ENCODE results near the gene FOXO3. TPM values are rescaled to one million over a fixed set of nuclear protein-coding genes. Genes with fewer than 3 reads are reported as not detected.
"Not testable (repeated sequence)": the region's sequence is repeated elsewhere in the genome, so short reads cannot be mapped to it uniquely, and the experiment has no call there.

FOXO3 gene
- total RNA-seq, 2 experiments from 2014 or later: 19.1 to 19.3 TPM

DNA sequence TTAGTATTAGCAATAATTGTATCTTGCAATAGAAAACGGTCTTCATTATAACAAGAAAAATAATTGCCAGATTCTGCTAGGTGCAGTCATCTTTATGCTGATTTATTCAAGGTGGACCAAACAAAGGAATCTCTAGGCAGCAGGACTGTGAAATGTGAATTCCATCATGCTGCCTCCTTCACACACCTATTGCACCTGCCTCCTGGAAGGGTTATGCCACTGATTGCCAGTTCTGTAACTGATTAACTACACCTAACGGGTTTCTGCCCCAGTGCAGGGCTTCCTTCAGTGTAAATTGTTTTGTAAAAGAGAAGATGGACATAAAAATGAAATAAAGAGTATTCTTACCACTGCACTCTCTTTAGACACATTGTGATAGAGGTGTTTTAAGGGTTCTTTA, 96.1 kb downstream of the FOXO3 start:
- Mint-ChIP-seq H3K9me3 (no peaks in the 10 kb centered on the region), H3K27ac (no peak overlapping the region), H3K4me1 (peaks cover 13% of the 10 kb centered on the region), H3K4me3 (no peak overlapping the region), H3K36me3 (ENCODE audit: low read depth) (no peaks in the 10 kb centered on the region), H3K27me3 (no peaks in the 10 kb centered on the region)
- DNase-seq: no peak
- ChIA-PET CTCF (no interaction called here), POLR2A (no interaction called here)

- ChIA-PET POLR2A (no interaction called here), CTCF (no interaction called here)
- Mint-ChIP-seq H3K4me1 (peaks cover 16% of the 10 kb centered on the region), H3K27ac (no peak overlapping the region), H3K36me3 (ENCODE audit: low read depth) (no peaks in the 10 kb centered on the region), H3K27me3 (no peaks in the 10 kb centered on the region), H3K4me3 (no peak overlapping the region), H3K9me3 (no peaks in the 10 kb centered on the region)
- DNase-seq: no peak
These were observed 97.5 kb downstream of the FOXO3 start for GRCh38 chr6:108658174-108658573.

GRCh38 chr6:108658785-108659184, 98.1 kb downstream of the FOXO3 start:
- H3K27me3 Mint-ChIP-seq; CTCF ChIA-PET; POLR2A ChIA-PET; DNase-seq; H3K9me3 Mint-ChIP-seq; H3K4me3 Mint-ChIP-seq; H3K27ac Mint-ChIP-seq; H3K36me3 Mint-ChIP-seq (ENCODE audit: low read depth): not testable (repeated sequence)
- peaks cover 10% of the 10 kb centered on the region for H3K4me1 Mint-ChIP-seq

DNA sequence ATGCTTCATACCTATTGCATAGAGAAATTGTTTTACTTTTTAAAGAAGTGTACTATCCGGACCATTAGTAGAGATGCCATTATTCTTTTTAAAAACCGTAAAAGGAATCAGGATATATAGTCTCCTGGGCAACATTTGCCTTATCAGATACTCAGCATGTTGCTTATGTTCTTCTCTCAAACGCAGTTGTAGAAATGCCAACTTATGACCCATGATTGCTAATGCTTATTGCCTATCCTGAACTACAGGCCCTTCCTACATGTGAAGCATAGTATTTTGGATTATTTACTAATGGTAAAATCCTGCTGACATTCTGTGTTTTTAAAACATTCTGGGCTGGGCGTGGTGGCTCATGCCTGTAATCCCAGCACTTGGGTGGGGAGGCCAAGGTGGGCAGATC, 99.5 kb downstream of the FOXO3 start:
- no peaks in the 10 kb centered on the region for H3K9me3 Mint-ChIP-seq
- CTCF ChIA-PET: no interaction called here
- no peaks in the 10 kb centered on the region for H3K27me3 Mint-ChIP-seq
- H3K4me1 Mint-ChIP-seq: peaks cover 11% of the 10 kb centered on the region
- H3K36me3 Mint-ChIP-seq (ENCODE audit: low read depth): peaks cover 4% of the 10 kb centered on the region
- no peak for DNase-seq
- no peak overlapping the region for H3K27ac Mint-ChIP-seq
- H3K4me3 Mint-ChIP-seq: no peak overlapping the region
- POLR2A ChIA-PET: no interaction called here

DNA sequence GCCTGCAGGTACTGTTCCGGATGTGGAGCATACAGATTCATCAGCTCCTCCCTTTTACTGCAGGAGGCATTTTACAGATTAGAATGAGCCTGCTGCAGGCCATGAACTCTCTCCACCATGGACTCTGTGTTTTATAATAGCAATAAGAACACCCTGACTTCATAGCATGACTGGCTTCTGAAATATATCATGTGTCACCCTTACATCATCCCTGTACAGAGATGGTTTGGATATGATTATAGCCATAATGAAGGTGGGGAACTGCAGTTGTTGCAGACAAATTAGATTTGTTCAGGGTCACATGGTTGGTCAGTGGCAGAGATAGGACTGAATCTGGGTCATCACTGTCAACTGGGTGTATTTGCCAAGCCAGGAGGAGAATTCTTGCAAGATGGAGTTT, 100.7 kb downstream of the FOXO3 start:
- Mint-ChIP-seq H3K4me3 (no peak overlapping the region), H3K27ac (no peak overlapping the region), H3K27me3 (no peaks in the 10 kb centered on the region), H3K36me3 (ENCODE audit: low read depth) (peaks cover 7% of the 10 kb centered on the region), H3K4me1 (peaks cover 18% of the 10 kb centered on the region), H3K9me3 (no peaks in the 10 kb centered on the region)
- ChIA-PET CTCF (no interaction called here), POLR2A (no interaction called here)
- no peak for DNase-seq

GRCh38 chr6:108661982-108662381, 101.3 kb downstream of the FOXO3 start:
- DNase-seq: no peak
- Mint-ChIP-seq H3K27me3 (no peaks in the 10 kb centered on the region), H3K9me3 (no peaks in the 10 kb centered on the region), H3K4me3 (no peak overlapping the region), H3K4me1 (peaks cover 23% of the 10 kb centered on the region), H3K36me3 (ENCODE audit: low read depth) (peaks cover 11% of the 10 kb centered on the region), H3K27ac (no peak overlapping the region)
- CTCF ChIA-PET: interaction anchor here (0.6 kb wide), 1 partner anchor 9 kb away, joined by 3 read pairs; no protein-coding TSS in a partner anchor
- POLR2A ChIA-PET: no interaction called here

DNA sequence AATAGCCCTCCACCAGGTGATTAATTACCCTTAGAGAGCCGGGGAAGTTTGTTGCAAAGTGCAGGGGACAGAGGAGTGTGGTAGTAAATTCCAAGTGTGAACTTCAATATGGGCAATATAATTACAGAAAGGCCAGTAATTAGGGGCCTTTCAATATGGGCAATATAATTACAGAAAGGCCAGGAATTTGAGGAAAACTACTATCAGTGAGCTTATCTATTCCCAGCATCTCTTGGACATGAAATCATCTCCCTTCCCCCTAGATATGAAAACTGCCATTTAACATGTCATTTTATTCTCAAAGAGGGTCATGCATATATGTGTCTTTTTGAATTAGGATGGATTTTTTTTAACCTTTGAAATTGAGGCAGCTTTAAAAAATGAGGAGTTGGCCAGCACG, 102.0 kb downstream of the FOXO3 start:
- peaks cover 29% of the 10 kb centered on the region for H3K4me1 Mint-ChIP-seq
- DNase-seq: no peak
- H3K9me3 Mint-ChIP-seq: no peaks in the 10 kb centered on the region
- no peaks in the 10 kb centered on the region for H3K27me3 Mint-ChIP-seq
- H3K4me3 Mint-ChIP-seq: no peak overlapping the region
- H3K27ac Mint-ChIP-seq: no peak overlapping the region
- ChIA-PET CTCF (interaction anchor here (0.6 kb wide), 1 partner anchor 10 kb away, joined by 3 read pairs; no protein-coding TSS in a partner anchor), POLR2A (no interaction called here)
- peaks cover 11% of the 10 kb centered on the region for H3K36me3 Mint-ChIP-seq (ENCODE audit: low read depth)

GRCh38 chr6:108663494-108664064, 102.9 kb downstream of the FOXO3 start:
- peaks cover 16% of the 10 kb centered on the region for H3K36me3 Mint-ChIP-seq (ENCODE audit: low read depth)
- CTCF ChIA-PET, POLR2A ChIA-PET, H3K4me3 Mint-ChIP-seq, DNase-seq, H3K9me3 Mint-ChIP-seq, H3K27ac Mint-ChIP-seq, H3K27me3 Mint-ChIP-seq: not testable (repeated sequence)
- H3K4me1 Mint-ChIP-seq: peaks cover 29% of the 10 kb centered on the region

- H3K4me3 Mint-ChIP-seq: no peak overlapping the region
- no peaks in the 10 kb centered on the region for H3K9me3 Mint-ChIP-seq
- no peak for DNase-seq
- CTCF ChIA-PET: no interaction called here
- peaks cover 34% of the 10 kb centered on the region for H3K4me1 Mint-ChIP-seq
- peaks cover 16% of the 10 kb centered on the region for H3K36me3 Mint-ChIP-seq (ENCODE audit: low read depth)
- H3K27ac Mint-ChIP-seq: no peak overlapping the region
- POLR2A ChIA-PET: no interaction called here
- no peaks in the 10 kb centered on the region for H3K27me3 Mint-ChIP-seq
These were observed 104.9 kb downstream of the FOXO3 start for GRCh38 chr6:108665495-108666196.

DNA sequence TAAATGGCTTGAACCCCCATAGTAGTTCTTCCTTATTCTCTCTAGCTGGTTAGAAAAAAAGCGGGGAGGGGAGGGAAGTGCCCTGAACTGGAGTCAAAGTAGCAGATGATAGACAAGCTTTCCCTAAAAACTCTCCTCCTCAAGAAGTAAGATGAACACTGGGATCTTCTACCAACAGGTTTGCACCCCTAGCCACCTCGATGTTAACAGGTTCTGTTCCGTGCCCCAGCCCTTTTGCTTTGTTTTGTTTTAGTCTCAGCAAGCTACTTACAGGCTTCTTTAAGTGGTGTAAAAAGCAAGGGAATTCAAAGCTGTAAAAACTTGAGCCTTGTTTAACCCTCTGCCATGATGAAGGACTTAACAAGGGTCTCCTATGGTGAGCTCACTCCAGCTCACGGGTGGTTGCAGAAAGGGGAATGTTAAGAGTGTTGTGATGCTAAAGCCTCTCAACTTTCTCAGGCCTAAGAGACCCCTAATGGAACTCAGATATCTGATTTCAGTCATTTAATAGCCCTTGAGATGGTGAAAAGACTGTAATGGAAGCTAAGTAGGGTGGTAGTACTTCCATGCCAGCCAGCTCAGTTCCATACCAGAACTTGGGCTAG, 106.0 kb downstream of the FOXO3 start:
- H3K4me3 Mint-ChIP-seq: no peak overlapping the region
- peaks cover 16% of the 10 kb centered on the region for H3K36me3 Mint-ChIP-seq (ENCODE audit: low read depth)
- H3K4me1 Mint-ChIP-seq: peaks cover 30% of the 10 kb centered on the region
- H3K27ac Mint-ChIP-seq: no peak overlapping the region
- H3K27me3 Mint-ChIP-seq: no peaks in the 10 kb centered on the region
- ChIA-PET POLR2A (no interaction called here), CTCF (no interaction called here)
- DNase-seq: no peak
- H3K9me3 Mint-ChIP-seq: no peaks in the 10 kb centered on the region

GRCh38 chr6:108667993-108668392, 107.3 kb downstream of the FOXO3 start:
- Mint-ChIP-seq H3K27ac (no peak overlapping the region), H3K27me3 (no peaks in the 10 kb centered on the region), H3K36me3 (ENCODE audit: low read depth) (peaks cover 16% of the 10 kb centered on the region), H3K4me1 (peaks cover 29% of the 10 kb centered on the region), H3K4me3 (no peak overlapping the region), H3K9me3 (no peaks in the 10 kb centered on the region)
- DNase-seq: no peak
- ChIA-PET POLR2A (no interaction called here), CTCF (no interaction called here)

DNA sequence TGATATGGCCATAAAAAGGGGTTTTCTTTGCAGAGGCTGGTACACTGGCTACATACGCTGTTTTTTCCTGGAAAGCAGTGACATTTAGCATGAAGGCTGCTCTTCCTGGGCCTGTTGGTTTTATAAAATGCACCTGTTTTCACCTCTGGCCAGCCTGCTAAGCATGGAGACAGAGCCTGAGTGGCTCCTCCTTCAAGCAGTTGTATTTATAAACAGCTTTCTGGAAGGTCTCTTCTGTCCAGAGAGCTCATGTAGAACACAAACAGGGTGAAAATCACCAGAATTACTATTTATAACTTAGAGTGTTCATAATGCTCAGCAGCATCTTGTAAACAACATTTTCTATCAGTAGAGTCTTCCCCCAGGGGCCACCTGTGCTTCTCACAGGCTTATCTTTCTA, 109.0 kb downstream of the FOXO3 start:
- no peak overlapping the region for H3K27ac Mint-ChIP-seq

GRCh38 chr6:108671175-108671574, 110.5 kb downstream of the FOXO3 start:
- no peak overlapping the region for H3K4me3 Mint-ChIP-seq
- no peaks in the 10 kb centered on the region for H3K9me3 Mint-ChIP-seq
- peaks cover 9% of the 10 kb centered on the region for H3K36me3 Mint-ChIP-seq (ENCODE audit: low read depth)
- no peak overlapping the region for H3K27ac Mint-ChIP-seq
- H3K4me1 Mint-ChIP-seq: peaks cover 26% of the 10 kb centered on the region
- H3K27me3 Mint-ChIP-seq: no peaks in the 10 kb centered on the region
- no peak for DNase-seq
- POLR2A ChIA-PET: no interaction called here
- CTCF ChIA-PET: interaction anchor here (0.8 kb wide), 1 partner anchor 33 kb away, joined by 3 read pairs; no protein-coding TSS in a partner anchor

More for the DNA sequence above, 109.0 kb downstream of the FOXO3 start:
- ChIA-PET POLR2A (no interaction called here), CTCF (no interaction called here)
- Mint-ChIP-seq H3K4me3 (no peak overlapping the region), H3K4me1 (peaks cover 37% of the 10 kb centered on the region), H3K9me3 (no peaks in the 10 kb centered on the region), H3K27me3 (no peaks in the 10 kb centered on the region), H3K36me3 (ENCODE audit: low read depth) (peaks cover 16% of the 10 kb centered on the region)
- DNase-seq: no peak

- Mint-ChIP-seq H3K4me3 (no peak overlapping the region), H3K36me3 (ENCODE audit: low read depth) (peaks cover 6% of the 10 kb centered on the region), H3K4me1 (peaks cover 23% of the 10 kb centered on the region), H3K27ac (no peak overlapping the region), H3K9me3 (no peaks in the 10 kb centered on the region), H3K27me3 (no peaks in the 10 kb centered on the region)
- ChIA-PET POLR2A (no interaction called here), CTCF (interaction anchor here (0.8 kb wide), 1 partner anchor 32 kb away, joined by 3 read pairs; no protein-coding TSS in a partner anchor)
- DNase-seq: no peak
These were observed 111.1 kb downstream of the FOXO3 start for GRCh38 chr6:108671790-108672189.

Data from activated CD4-positive, alpha-beta memory T cell treated with anti-CD3 and anti-CD28 coated beads, Interleukin-2, amount 10 ng/mL, durations not matched to agents 7 days and 5 days (primary cell).